HepG2 (cell line): Measurements from ENCODE around the gene COMMD8. TPM values are rescaled to one million over a fixed set of nuclear protein-coding genes. Genes with fewer than 3 reads are reported as not detected.

Experiments used
- ATAC-seq: fragments of 200-7000 bp; cut with Tn5 transposase; 3 replicates; pipeline ENCODE4 v1.9.1; 2020; ENCODE audit warnings: mild to moderate bottlenecking, moderate library complexity
- BruUV-seq: library from RNA; stranded (reverse); fragments of 400-500 nt; replicated peaks from 2 replicates; lab custom pipeline; 2021; lab: Mats Ljungman, UMichigan
- CTCF ChIA-PET: fragments of 300-600 bp; formaldehyde crosslinking; extraction: SDS; loops from one replicate; lab custom pipeline; 2021; ENCODE audit warnings: low total read pairs, inconsistent platforms, low intra/inter-chr PET ratio; lab: Yijun Ruan, JAX
- POLR2A ChIA-PET: fragments of 350-600 bp; sonication (Branson Sonifier 250); formaldehyde crosslinking; loops from one replicate; lab custom pipeline; 2020; ENCODE audit warnings: antibody characterized with exemption, inconsistent platforms; lab: Yijun Ruan, JAX
- DNase-seq: peaks from one replicate; pipeline ENCODE4 v3.0.0-alpha.2; 2015; ENCODE audit warnings: low spot score
- FAIRE-seq: peaks from 3 replicates; lab custom pipeline; 2011; peaks lifted over from hg19 to GRCh38; lab: Jason Lieb, UNC
- H2AFZ ChIP-seq: one replicate; pipeline ENCODE4 v1.6.1; 2011; ENCODE audit warnings: low read length, inconsistent platforms
- H3K27ac ChIP-seq: fragments of 300-600 bp; 3 replicates; pipeline ENCODE4 v1.8.0; 2011; ENCODE audit warnings: mixed run types, mild to moderate bottlenecking, mixed read lengths, low read length, inconsistent platforms; ENCODE audit not compliant: insufficient read depth; ENCODE audit errors: extremely low read length
- H3K27me3 ChIP-seq, 2 experiments: fragments of 200-600 bp in 1 of 2; 2 replicates in 1 of 2; 3 replicates in 1 of 2; pipeline versions ENCODE4 v1.6.0 to v1.8.0; 2011; ENCODE audit warnings: low read length in 2 of 2, mild to moderate bottlenecking in 2 of 2, moderate library complexity in 2 of 2, inconsistent platforms in 1 of 2; ENCODE audit not compliant: insufficient read depth in 2 of 2, control insufficient read depth in 1 of 2
- H3K36me3 ChIP-seq, 2 experiments: fragments of 200-600 bp in 1 of 2; replicated peaks in 1 of 2; 2 replicates in 1 of 2; 3 replicates in 1 of 2; pipeline versions ENCODE4 v1.5.1 to v1.8.0; 2011; ENCODE audit warnings: low read length in 2 of 2, inconsistent platforms in 1 of 2; ENCODE audit not compliant: insufficient read depth in 2 of 2, control insufficient read depth in 1 of 2
- H3K4me1 ChIP-seq: 2 replicates; pipeline ENCODE4 v1.5.1; 2012; ENCODE audit warnings: low read length, inconsistent platforms; ENCODE audit not compliant: insufficient read depth
- H3K4me2 ChIP-seq: 2 replicates; pipeline ENCODE4 v1.6.0; 2011; ENCODE audit warnings: low read depth, low read length, inconsistent platforms
- H3K4me3 ChIP-seq, 3 experiments: fragments of 200-600 bp in 1 of 3; sonication (generic), shearing (Covaris generic) in 1 of 3; replicated peaks in 1 of 3; 2 replicates each; pipeline ENCODE4 v1.5.1; 2011 to 2016; ENCODE audit warnings: low read length in 3 of 3, inconsistent platforms in 2 of 3, low read depth in 2 of 3, mild to moderate bottlenecking in 2 of 3, control low read depth in 1 of 3, mixed read lengths in 1 of 3; ENCODE audit not compliant: insufficient read depth in 1 of 3
- H3K79me2 ChIP-seq: one replicate; pipeline ENCODE4 v1.6.1; 2011; ENCODE audit warnings: low read length, inconsistent platforms; ENCODE audit not compliant: insufficient read depth
- H3K9ac ChIP-seq: 2 replicates; pipeline ENCODE4 v1.6.0; 2011; ENCODE audit warnings: mild to moderate bottlenecking, low read depth, low read length, inconsistent platforms; ENCODE audit not compliant: insufficient read depth
- H3K9me3 ChIP-seq: 2 replicates; pipeline ENCODE4 v1.5.1; 2012; ENCODE audit warnings: mild to moderate bottlenecking, low read length
- H4K20me1 ChIP-seq: 2 replicates; pipeline ENCODE4 v1.6.0; 2011; ENCODE audit warnings: inconsistent platforms, mild to moderate bottlenecking, low read length, moderate library complexity; ENCODE audit not compliant: insufficient read depth
- ADNP ChIP-seq: sonication (generic); formaldehyde crosslinking; IDR thresholded peaks from 2 replicates; pipeline ENCODE4 v1.4.0; 2020; ENCODE audit warnings: missing genetic modification reagents
- POLR2A ChIP-seq, 2 experiments: IDR thresholded peaks; 2 replicates each; pipeline ENCODE4 v1.6.1; 2011; ENCODE audit warnings: low read depth in 2 of 2, low read length in 2 of 2, mild to moderate bottlenecking in 1 of 2, moderate library complexity in 1 of 2; ENCODE audit not compliant: insufficient read depth in 1 of 2
- RARG ChIP-seq: sonication (generic); formaldehyde crosslinking; IDR thresholded peaks from 2 replicates; pipeline ENCODE4 v1.4.0; 2020; ENCODE audit warnings: low read depth, mild to moderate bottlenecking, missing genetic modification reagents
- ZFP1 ChIP-seq: IDR thresholded peaks from 2 replicates; pipeline ENCODE4 v1.6.1; 2016
- ZNF598 ChIP-seq: sonication (generic); formaldehyde crosslinking; IDR thresholded peaks from 2 replicates; pipeline ENCODE4 v1.5.1; 2020; ENCODE audit warnings: mild to moderate bottlenecking, missing genetic modification reagents, borderline replicate concordance
- ZNF674 ChIP-seq: sonication (generic); formaldehyde crosslinking; IDR thresholded peaks from 2 replicates; pipeline ENCODE4 v1.5.0; 2020; ENCODE audit warnings: low read depth, mild to moderate bottlenecking, missing genetic modification reagents
- WGBS: methylation state at CpG from one replicate; pipeline ENCODE4 v1.1.6; 2017; ENCODE audit warnings: low lambda C conversion rate; 5-methylcytosine and 5-hydroxymethylcytosine counted together
- in situ Hi-C: cut with HindIII; loops from 2 replicates; pipeline ENCODE4 v1.10.0; 2017; ENCODE audit warnings: low pct_unique_long_range_greater_than_20kb; ENCODE audit not compliant: extremely low pct_ligation_motif_present
- intact Hi-C: fragments of 100-400 bp; cut with micrococcal nuclease; formaldehyde crosslinking; loops from one replicate; pipeline ENCODE4 v1.10.0; 2022; ENCODE audit not compliant: unreplicated experiment
- polyA plus RNA-seq, 8 experiments: library from polyadenylated mRNA; depleted of rRNA in 3 of 8; stranded (reverse) in 7 of 8; unstranded in 1 of 8; fragments of >200 nt; fragmentation: Illumina TruSeq in 4 of 8; extraction: Trizol in 4 of 8; gene quantifications; 2 replicates each; pipeline versions ENCODE4 v1.2.1 to v1.2.3, GENCODE V29; 2011 to 2016; ENCODE audit warnings: low read depth in 4 of 8, missing spikeins in 1 of 8, mixed read lengths in 1 of 8; ENCODE audit not compliant: insufficient read depth in 1 of 8
- total RNA-seq, 5 experiments: library from RNA; depleted of rRNA; stranded (reverse); fragments of >200 nt; fragmentation: Illumina TruSeq; extraction: Trizol; gene quantifications; 2 replicates each; pipeline ENCODE4 v1.2.3, GENCODE V29; 2016; ENCODE audit warnings: low read depth in 1 of 5
- TF ChIP-seq, protein P1 (sequence below): IDR thresholded peaks from 2 replicates; pipeline ENCODE4 v1.6.1; 2016; ENCODE audit warnings: missing compliant biosample characterization, missing genetic modification reagents, borderline replicate concordance

COMMD8 gene
- total and polyA plus RNA-seq, 2 of the 13 experiments (the other 11 are each of a cell fraction or from before 2014, with no cell fraction given) = 7.1 to 20.3 TPM

GRCh38 chr4:47427935-47428334 is 35.6 kb downstream of the COMMD8 start:
- no peaks in the 10 kb centered on the region for H3K79me2 ChIP-seq
- H4K20me1 ChIP-seq = no peaks in the 10 kb centered on the region
- H3K9ac ChIP-seq = no peak overlapping the region
- in situ Hi-C loops (no loop called here), intact Hi-C loops (no loop called here)
- H3K36me3 ChIP-seq = no peaks in the 10 kb centered on the region
- FAIRE-seq (no peak), ATAC-seq (no peak), DNase-seq (no peak)
- H3K4me2 ChIP-seq = no peak overlapping the region
- no peak overlapping the region for H3K4me3 ChIP-seq
- H3K27me3 ChIP-seq = no peaks in the 10 kb centered on the region
- no peak overlapping the region for H3K27ac ChIP-seq
- ChIA-PET CTCF (no interaction called here), POLR2A (no interaction called here)
- H2AFZ ChIP-seq = no peak overlapping the region
- H3K9me3 ChIP-seq = no peaks in the 10 kb centered on the region
- TF ChIP-seq RARG (CRISPR knock-in tag) = no peak
- TF ChIP-seq POLR2A (IDR thresholded peaks at IDR 0.05; ENCODE audit: insufficient read depth in 1 of 2, low read depth in 2 of 2, low read length in 2 of 2) = no peak
- no peak for TF ChIP-seq ZNF674 (CRISPR knock-in tag)
- TF ChIP-seq, protein P1, sequence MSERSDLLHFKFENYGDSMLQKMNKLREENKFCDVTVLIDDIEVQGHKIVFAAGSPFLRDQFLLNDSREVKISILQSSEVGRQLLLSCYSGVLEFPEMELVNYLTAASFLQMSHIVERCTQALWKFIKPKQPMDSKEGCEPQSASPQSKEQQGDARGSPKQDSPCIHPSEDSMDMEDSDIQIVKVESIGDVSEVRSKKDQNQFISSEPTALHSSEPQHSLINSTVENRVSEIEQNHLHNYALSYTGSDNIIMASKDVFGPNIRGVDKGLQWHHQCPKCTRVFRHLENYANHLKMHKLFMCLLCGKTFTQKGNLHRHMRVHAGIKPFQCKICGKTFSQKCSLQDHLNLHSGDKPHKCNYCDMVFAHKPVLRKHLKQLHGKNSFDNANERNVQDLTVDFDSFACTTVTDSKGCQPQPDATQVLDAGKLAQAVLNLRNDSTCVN = no peak
- no peak for TF ChIP-seq ADNP
- no peak for TF ChIP-seq ZFP1
- BruUV-seq = no TSS peak
- 93% methylated on average over 2 of the region's 2 CpGs for WGBS
- H3K4me1 ChIP-seq = no peaks in the 10 kb centered on the region

DNA sequence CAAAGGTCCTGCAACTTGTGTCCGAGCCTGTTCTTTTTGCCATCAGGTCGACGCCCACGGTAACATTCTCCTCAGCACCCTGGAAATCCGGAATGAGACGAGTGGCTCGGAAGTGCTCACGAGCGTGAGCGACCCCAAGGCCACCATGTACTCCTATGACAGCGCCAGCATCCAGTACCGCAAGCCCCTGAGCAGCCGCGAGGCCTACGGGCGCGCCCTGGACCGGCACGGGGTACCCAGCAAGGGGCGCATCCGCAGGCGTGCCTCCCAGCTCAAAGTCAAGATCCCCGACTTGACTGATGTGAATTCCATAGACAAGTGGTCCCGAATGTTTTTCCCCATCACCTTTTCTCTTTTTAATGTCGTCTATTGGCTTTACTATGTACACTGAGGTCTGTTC is 37.9 kb downstream of the COMMD8 start:
- Histone ChIP-seq H3K9ac (no peak overlapping the region), H3K4me2 (no peak overlapping the region), H3K9me3 (no peaks in the 10 kb centered on the region), H4K20me1 (no peaks in the 10 kb centered on the region), H3K36me3 (no peaks in the 10 kb centered on the region), H3K4me3 (no peak overlapping the region), H3K27me3 (no peaks in the 10 kb centered on the region), H3K4me1 (no peaks in the 10 kb centered on the region), H3K27ac (no peak overlapping the region), H3K79me2 (no peaks in the 10 kb centered on the region), H2AFZ (no peak overlapping the region)
- WGBS = 48% methylated on average over 12 of the region's 25 CpGs
- ChIA-PET POLR2A (no interaction called here), CTCF (no interaction called here)
- no peak for FAIRE-seq
- no TSS peak for BruUV-seq
- no peak for DNase-seq
- in situ Hi-C loops = no loop called here
- no peak for ATAC-seq
- no peak for TF ChIP-seq ZNF598
- intact Hi-C loops = no loop called here
